Type B pancreatic cell (in vitro differentiated cells): Measurements from ENCODE around the gene RGS7BP. TPM values are rescaled to one million over a fixed set of nuclear protein-coding genes. Genes with fewer than 3 reads are reported as not detected.

ENCODE experiments used
- DNase-seq: peaks from one replicate; pipeline ENCODE4 v3.0.0; 2021; ENCODE audit warnings: mixed read lengths; ENCODE audit not compliant: unreplicated experiment; ENCODE audit errors: extremely low spot score
- H3K27ac Mint-ChIP-seq: 2 replicates; pipeline ENCODE4 v1.8.0; 2021; ENCODE audit warnings: mild to moderate bottlenecking, mixed read lengths
- H3K27me3 Mint-ChIP-seq: 2 replicates; pipeline ENCODE4 v1.8.0; 2021; ENCODE audit warnings: mixed read lengths
- H3K36me3 Mint-ChIP-seq: 2 replicates; pipeline ENCODE4 v1.8.0; 2021; ENCODE audit warnings: mixed read lengths
- H3K4me1 Mint-ChIP-seq: one replicate; pipeline ENCODE4 v1.8.0; 2021; ENCODE audit warnings: mixed read lengths; ENCODE audit not compliant: unreplicated experiment
- H3K4me3 Mint-ChIP-seq: 2 replicates; pipeline ENCODE4 v1.8.0; 2021; ENCODE audit warnings: mild to moderate bottlenecking, mixed read lengths
- H3K9me3 Mint-ChIP-seq: 2 replicates; pipeline ENCODE4 v1.8.0; 2021; ENCODE audit warnings: mixed read lengths
- total RNA-seq: library from RNA; stranded (reverse); gene quantifications from 2 replicates; pipeline ENCODE4 v1.2.1, GENCODE V29; 2021; ENCODE audit warnings: low replicate concordance
- TF ChIP-seq, protein P1 (sequence below): fragments of 200-600 bp; sonication (generic); conservative IDR thresholded peaks from 2 replicates; pipeline ENCODE4 v1.5.0; 2021; ENCODE audit warnings: antibody characterized with exemption, mild to moderate bottlenecking

Gene RGS7BP
- total RNA-seq, 1 donor from 2014 or later = 2.0 TPM

DNA sequence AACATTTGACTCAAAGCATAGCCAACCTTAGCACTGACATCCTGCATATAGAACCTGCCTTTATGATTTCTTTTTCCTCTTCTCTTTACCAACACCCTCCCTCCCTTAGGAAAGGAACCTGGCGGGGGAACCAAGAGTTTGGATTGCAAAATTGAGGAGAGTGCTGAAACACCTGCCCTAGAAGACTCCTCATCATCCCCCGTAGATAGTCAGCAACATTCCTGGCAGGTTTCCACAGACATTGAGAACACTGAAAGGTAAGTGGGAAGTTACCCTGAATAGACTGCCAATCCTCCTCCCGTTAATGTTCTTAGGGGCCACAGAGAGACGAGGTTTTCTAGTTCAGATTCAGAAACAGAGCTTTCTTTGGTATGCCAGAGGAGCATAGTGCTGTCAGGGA is 88.8 kb downstream of the RGS7BP start:
- TF ChIP-seq, protein P1, sequence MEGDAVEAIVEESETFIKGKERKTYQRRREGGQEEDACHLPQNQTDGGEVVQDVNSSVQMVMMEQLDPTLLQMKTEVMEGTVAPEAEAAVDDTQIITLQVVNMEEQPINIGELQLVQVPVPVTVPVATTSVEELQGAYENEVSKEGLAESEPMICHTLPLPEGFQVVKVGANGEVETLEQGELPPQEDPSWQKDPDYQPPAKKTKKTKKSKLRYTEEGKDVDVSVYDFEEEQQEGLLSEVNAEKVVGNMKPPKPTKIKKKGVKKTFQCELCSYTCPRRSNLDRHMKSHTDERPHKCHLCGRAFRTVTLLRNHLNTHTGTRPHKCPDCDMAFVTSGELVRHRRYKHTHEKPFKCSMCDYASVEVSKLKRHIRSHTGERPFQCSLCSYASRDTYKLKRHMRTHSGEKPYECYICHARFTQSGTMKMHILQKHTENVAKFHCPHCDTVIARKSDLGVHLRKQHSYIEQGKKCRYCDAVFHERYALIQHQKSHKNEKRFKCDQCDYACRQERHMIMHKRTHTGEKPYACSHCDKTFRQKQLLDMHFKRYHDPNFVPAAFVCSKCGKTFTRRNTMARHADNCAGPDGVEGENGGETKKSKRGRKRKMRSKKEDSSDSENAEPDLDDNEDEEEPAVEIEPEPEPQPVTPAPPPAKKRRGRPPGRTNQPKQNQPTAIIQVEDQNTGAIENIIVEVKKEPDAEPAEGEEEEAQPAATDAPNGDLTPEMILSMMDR = no peak
- H3K27me3 Mint-ChIP-seq = no peaks in the 10 kb centered on the region
- no peaks in the 10 kb centered on the region for H3K9me3 Mint-ChIP-seq
- no peak overlapping the region for H3K4me3 Mint-ChIP-seq
- H3K4me1 Mint-ChIP-seq = no peaks in the 10 kb centered on the region
- H3K36me3 Mint-ChIP-seq = no peaks in the 10 kb centered on the region
- H3K27ac Mint-ChIP-seq = no peak overlapping the region
- DNase-seq = no peak

DNA sequence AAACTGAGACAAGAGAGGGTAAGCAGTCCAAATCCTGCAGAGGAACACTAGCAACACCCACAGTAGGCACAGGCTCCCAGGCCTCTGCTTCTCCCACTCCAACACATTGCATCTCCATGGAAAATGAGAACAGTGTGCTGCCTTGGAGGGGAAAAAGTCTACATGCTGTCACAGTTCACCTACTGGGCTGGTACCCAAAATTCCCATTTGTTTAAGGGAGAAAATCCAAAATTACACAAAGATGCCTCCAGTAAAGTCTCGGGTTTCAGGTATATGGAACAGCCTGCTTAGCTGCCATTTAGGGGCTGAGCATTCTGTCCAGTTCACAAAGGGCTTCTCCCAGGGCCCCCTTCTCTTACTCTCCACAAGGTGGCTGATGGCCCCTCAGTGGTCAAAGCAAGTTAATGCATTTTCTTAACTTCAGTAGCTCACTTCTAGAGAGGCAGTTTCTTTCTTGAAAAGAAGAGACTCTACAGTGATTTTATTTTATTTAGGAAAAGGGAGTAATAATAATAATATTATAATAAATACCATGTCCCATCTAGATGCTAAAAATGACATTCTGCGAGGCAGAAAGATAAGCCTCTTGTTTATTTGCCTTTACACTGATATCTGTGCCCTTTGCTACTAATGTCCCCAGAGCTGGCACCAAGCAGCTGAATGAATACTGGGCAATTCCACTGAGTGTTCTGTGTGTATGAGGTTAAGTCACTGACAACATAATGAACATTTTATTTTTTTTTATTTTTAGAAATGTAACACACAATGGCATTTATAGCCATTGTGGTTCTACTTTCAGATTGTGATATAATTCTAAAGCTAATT is 89.4 kb downstream of the RGS7BP start:
- no peak overlapping the region for H3K27ac Mint-ChIP-seq
- no peaks in the 10 kb centered on the region for H3K4me1 Mint-ChIP-seq
- H3K36me3 Mint-ChIP-seq = no peaks in the 10 kb centered on the region
- no peaks in the 10 kb centered on the region for H3K27me3 Mint-ChIP-seq
- H3K9me3 Mint-ChIP-seq = no peaks in the 10 kb centered on the region
- H3K4me3 Mint-ChIP-seq = no peak overlapping the region
- no peak for DNase-seq
- TF ChIP-seq, protein P1 = peak; percentile 73

GRCh38 chr5:64599226-64599625 is 93.4 kb downstream of the RGS7BP start:
- DNase-seq = no peak
- no peaks in the 10 kb centered on the region for H3K27me3 Mint-ChIP-seq
- H3K4me1 Mint-ChIP-seq = no peaks in the 10 kb centered on the region
- TF ChIP-seq, protein P1 = no peak
- no peaks in the 10 kb centered on the region for H3K36me3 Mint-ChIP-seq
- H3K9me3 Mint-ChIP-seq = no peaks in the 10 kb centered on the region
- H3K4me3 Mint-ChIP-seq = no peak overlapping the region
- H3K27ac Mint-ChIP-seq = no peak overlapping the region

DNA sequence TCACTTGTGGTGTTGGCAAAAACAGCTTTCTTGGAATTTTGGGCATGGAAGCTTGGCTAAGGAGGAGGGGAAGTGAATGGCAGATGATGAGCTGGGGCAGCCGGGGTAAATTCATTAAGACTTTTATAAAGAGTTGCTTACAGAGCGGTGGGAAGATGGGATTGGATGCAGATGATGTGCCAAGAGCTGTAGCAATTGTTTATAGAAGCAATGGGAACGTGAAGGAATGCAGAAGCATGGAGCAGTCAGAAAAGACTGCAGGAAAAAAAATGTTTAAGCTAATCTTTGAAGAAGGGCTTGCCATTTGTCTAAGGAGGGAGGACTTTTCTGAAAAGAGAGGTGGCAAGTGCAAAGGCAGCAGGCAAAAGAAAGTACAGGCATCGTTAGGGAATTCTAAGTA is 97.9 kb downstream of the RGS7BP start:
- Mint-ChIP-seq H3K9me3 (no peaks in the 10 kb centered on the region), H3K4me1 (no peaks in the 10 kb centered on the region), H3K27me3 (no peaks in the 10 kb centered on the region), H3K36me3 (no peaks in the 10 kb centered on the region), H3K4me3 (no peak overlapping the region), H3K27ac (no peak overlapping the region)
- DNase-seq = no peak
- TF ChIP-seq, protein P1 = no peak

- Mint-ChIP-seq H3K9me3 (no peaks in the 10 kb centered on the region), H3K36me3 (no peaks in the 10 kb centered on the region), H3K4me3 (no peak overlapping the region), H3K27me3 (no peaks in the 10 kb centered on the region), H3K4me1 (no peaks in the 10 kb centered on the region), H3K27ac (no peak overlapping the region)
- TF ChIP-seq, protein P1 = no peak
- no peak for DNase-seq
These were observed 101.1 kb downstream of the RGS7BP start for GRCh38 chr5:64606926-64607325.
